GM18511 (cell line): Measurements from ENCODE around the gene PYY.
"Not testable (repeated sequence)": the region's sequence is repeated elsewhere in the genome, so short reads cannot be mapped to it uniquely, and the experiment has no call there.

Source experiments
- ATAC-seq: cut with Tn5 transposase; IDR thresholded peaks from one replicate; pipeline ENCODE4 v1.9.1; 2021; ENCODE audit warnings: mild to moderate bottlenecking, moderate library complexity; ENCODE audit not compliant: unreplicated experiment

PYY gene

DNA sequence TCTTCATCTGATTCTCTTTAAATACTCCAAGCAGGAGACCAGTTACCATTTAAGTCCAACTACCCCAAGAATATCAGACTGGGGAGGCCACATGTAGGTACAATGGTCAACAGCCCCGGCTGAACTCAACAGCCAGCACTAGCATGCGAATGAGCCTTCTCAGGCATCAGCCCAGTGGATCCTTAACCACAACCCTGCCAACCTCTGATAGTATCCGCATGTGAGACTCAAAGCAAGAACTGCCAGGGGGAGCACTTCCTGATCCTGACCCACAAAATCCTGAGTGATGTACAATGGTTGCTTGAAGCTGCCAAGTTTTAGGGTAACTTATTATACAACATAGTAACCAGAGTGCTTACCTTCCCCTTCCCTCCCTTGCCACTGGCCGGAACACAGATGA lies 4.0 kb downstream of the PYY start:
- no peak for ATAC-seq

- no peak for ATAC-seq
Measured at GRCh38 chr17:43946781-43947180, 7.0 kb downstream of the PYY start.

GRCh38 chr17:43945074-43945829 lies 8.5 kb downstream of the PYY start:
- no peak for ATAC-seq

DNA sequence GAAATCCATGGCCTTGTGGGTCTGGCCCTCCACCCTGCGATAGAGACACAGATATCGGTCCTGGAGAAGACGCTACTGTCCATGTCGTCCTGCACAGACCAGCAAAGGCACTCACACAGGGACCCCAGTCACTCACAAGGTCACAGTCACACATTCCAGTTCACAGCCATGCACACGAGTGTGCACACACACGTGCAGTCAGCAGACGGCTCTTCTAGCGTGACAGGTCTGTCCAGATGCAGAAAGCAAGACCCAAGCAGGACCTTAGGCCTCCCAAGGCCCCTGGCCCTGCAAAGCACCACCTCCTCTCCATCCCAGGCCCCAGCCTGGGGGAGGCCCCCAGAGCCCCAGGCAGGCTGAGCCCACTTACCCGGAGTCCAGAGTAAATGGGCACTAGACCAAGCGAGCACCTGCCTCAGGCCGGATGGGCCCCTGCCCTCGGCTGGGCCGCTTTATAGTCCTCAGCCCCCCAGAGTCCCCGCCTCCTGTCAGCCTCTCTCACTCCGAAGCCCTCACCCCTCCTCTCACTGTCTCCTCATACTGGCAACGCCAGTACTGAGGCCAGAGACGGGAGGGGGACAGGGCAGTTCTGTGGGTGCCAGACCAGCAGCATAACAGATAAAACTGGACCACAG lies 11.6 kb downstream of the PYY start, which contains the start of gene PPY:
Gene PPY (minus strand): TSS at position 426 of the 635 bp plus-strand sequence. CDS start 822 bp downstream, outside the sequence.
- no peak for ATAC-seq

- no peak for ATAC-seq
Measured at GRCh38 chr17:43940630-43941029, 13.1 kb downstream of the PYY start.

DNA sequence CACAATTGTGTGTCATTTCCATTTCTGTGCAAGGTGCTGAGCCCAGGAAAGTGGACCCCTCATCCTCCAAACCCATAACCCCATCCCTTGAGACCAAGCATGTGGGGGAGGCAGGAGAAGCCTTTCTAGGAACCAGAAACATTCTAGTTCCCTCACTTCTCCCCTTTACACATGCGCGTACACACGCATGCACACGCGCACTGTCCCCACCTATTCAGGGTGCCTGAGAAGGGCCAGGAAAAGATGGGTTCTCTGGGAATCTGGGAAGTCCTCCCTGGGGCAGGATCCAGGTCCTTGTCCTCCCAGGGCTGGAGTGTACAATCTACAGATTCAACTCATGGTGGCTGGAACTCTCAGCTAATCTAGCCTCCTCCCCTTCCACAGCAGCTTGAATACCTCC lies 13.9 kb downstream of the PYY start:
- no peak for ATAC-seq

GRCh38 chr17:43939452-43939851 lies 14.3 kb downstream of the PYY start:
- ATAC-seq: not testable (repeated sequence)

GRCh38 chr17:43938838-43939182 lies 14.9 kb downstream of the PYY start:
- ATAC-seq: no peak

DNA sequence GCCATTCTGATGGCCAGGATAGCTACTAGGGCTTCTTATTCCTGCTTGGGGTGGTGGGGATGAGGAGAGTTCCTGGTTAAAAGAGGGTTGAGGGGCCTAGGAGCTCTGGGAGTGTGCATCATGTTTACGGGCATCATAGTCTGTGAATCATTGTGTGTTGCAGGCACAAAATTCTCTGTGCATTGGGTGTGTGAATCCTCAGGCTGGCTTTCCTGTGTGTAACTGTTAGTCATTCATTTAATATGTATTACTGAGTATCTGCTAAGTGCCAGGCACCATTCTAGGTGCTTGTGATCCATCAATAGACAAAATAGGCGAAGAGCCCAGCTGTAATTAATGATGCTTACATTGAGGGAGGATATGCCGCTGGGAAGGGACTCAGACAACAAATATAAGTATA lies 17.3 kb downstream of the PYY start:
- no peak for ATAC-seq

GRCh38 chr17:43935926-43936261 lies 17.8 kb downstream of the PYY start:
- ATAC-seq: no peak

- ATAC-seq: no peak
Measured at GRCh38 chr17:43935204-43935925, 18.4 kb downstream of the PYY start.

GRCh38 chr17:43932923-43933322 lies 20.8 kb downstream of the PYY start:
- no peak for ATAC-seq

GRCh38 chr17:43932357-43932756 lies 21.4 kb downstream of the PYY start:
- no peak for ATAC-seq

- ATAC-seq: no peak
Measured at GRCh38 chr17:43931062-43931571, 22.6 kb downstream of the PYY start.

DNA sequence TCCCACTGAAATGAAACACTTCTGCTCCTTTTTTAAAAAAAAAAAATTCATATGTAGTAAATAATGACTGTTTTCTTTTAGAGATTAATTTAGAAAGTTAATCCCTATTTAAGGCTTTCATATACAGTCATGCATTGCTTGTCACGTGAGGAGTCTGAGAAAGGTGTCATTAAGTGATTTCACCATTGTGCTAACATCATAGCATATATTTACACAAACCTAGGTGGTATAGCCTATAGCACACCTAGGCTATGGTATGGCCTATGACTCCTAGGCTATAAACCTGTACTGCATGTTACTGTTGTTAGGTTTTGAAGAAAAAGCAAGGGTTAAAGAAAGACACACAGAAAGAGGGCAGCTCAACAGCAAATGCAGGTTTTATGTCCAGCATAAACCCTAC lies 25.1 kb downstream of the PYY start:
- ATAC-seq: no peak

DNA sequence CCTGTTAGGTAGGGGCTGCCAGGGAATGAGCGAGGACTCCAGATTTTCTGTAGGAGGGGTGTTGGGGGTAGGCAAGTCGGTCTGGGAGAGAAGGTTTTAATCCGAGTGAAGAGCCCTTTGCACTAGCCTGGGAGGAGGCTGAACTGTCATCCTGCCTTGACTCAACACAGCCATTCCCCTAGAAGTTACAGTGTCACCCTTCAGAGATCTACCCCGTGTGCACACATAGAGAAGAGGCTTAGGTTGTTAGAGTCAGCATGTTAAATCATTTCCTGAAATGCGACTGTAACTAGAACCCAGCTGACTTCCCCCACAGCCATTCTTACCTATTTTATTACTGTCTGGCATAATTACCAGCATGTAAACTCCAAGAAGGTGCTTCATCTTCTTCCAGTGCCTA lies 25.8 kb downstream of the PYY start:
- ATAC-seq: not testable (repeated sequence)

GRCh38 chr17:43927060-43927864 lies 26.5 kb downstream of the PYY start:
- no peak for ATAC-seq

DNA sequence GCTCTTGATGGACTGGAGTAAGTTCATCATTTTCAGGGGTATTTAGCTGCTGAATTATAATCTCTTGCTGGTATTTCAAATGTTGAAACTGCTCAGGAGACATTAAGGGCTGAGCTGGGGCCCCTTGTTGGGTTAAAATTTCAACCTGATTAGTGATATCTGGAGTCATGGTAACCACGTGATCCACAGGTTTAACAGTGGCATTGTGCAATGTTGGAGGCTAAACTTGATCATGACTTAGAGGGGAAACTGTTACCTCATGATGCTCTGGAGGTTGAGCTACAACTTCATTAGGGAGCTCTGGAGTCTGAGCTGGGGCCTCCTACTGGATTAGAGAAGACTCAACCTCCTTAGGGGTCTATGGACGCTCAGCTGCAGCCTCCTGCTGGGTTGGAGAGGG lies 29.2 kb downstream of the PYY start:
- ATAC-seq: no peak

GRCh38 chr17:43920500-43921095 lies 33.1 kb downstream of the PYY start:
- ATAC-seq: no peak

- ATAC-seq: no peak
Measured at GRCh38 chr17:43918026-43918389, 35.7 kb downstream of the PYY start.
